Measurements from ENCODE around the gene ULBP2. TPM values are rescaled to one million over a fixed set of nuclear protein-coding genes. Genes with fewer than 3 reads are reported as not detected.

ULBP2 gene
- total RNA-seq, 3 donors from 2014 or later (not counting 1 experiment from before 2014, with no cell fraction given), result 0.98 to 2.4 (median 2.4) TPM

DNA sequence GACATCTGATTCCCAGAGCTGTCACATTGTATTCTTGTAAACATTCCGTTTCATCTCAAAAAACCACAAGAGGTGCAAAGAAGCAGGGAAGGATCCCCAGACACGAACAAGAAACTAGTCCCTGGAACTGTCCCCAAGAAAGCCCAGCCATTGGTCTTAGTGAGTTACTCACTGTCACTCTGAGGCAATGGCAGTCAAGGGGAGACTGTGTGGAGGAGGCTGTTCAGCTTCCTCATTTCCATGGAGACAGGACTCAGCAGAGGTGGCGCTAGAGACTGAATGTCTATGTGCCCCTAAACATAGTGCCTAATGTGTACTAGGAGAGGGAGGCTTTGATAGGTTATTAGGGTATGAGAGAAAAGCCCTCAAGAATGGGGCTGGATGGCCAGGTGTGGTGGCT is 33.0 kb downstream of the ULBP2 start:
- Histone ChIP-seq H3K36me3 (ENCODE audit: control insufficient read depth, insufficient read depth, low read length) (no peaks in the 10 kb centered on the region), H3K27ac (ENCODE audit: low read length) (no peak overlapping the region), H3K27me3 (ENCODE audit: control insufficient read depth, insufficient read depth, low read length) (peaks cover 7% of the 10 kb centered on the region), H3K9me3 (ENCODE audit: control insufficient read depth, insufficient read depth, low read length) (no peaks in the 10 kb centered on the region), H3K4me3 (ENCODE audit: low read length) (no peak overlapping the region), H3K4me1 (ENCODE audit: control insufficient read depth, insufficient read depth, low read length) (no peaks in the 10 kb centered on the region)
- Mint-ChIP-seq H3K4me1 (no peaks in the 10 kb centered on the region), H3K27me3 (ENCODE audit: low read depth in 2 of 2) (peaks cover 74 to 76% of the 10 kb centered on the region in 2 donors), H3K9me3 (no peaks in the 10 kb centered on the region), H3K27ac (no peak overlapping the region), H3K4me3 (no peak overlapping the region), H3K36me3 (no peaks in the 10 kb centered on the region)
- DNase-seq (no peak), ATAC-seq (peak in 1 of 3 donors; percentile 24)
- TF ChIP-seq, protein P1, sequence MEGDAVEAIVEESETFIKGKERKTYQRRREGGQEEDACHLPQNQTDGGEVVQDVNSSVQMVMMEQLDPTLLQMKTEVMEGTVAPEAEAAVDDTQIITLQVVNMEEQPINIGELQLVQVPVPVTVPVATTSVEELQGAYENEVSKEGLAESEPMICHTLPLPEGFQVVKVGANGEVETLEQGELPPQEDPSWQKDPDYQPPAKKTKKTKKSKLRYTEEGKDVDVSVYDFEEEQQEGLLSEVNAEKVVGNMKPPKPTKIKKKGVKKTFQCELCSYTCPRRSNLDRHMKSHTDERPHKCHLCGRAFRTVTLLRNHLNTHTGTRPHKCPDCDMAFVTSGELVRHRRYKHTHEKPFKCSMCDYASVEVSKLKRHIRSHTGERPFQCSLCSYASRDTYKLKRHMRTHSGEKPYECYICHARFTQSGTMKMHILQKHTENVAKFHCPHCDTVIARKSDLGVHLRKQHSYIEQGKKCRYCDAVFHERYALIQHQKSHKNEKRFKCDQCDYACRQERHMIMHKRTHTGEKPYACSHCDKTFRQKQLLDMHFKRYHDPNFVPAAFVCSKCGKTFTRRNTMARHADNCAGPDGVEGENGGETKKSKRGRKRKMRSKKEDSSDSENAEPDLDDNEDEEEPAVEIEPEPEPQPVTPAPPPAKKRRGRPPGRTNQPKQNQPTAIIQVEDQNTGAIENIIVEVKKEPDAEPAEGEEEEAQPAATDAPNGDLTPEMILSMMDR (IDR thresholded peaks at IDR 0.05), result no peak
- intact Hi-C loops (cut with micrococcal nuclease), result no loop called here
- 38% methylated on average over 3 of the region's 3 CpGs for WGBS (ENCODE audit: insufficient coverage)

DNA sequence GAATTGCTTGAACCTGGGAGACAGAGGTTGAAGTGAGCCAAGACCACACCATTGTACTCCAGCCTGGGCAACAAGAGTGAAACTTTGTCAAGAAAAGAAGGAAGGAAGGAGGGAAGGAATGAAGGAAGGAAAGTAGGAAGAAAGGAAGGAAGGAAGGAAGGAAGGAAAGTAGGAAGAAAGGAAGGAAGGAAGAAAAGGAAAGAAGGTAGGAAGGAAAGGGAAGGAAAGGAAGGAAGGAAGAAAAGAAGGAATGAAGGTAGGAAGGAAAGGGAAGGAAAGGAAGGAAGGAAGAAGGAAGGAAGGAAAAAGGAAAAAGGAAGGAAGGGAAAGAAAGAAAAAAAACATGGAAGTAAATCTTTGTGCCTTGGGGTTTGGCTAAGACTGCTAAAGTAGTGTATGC is 33.6 kb downstream of the ULBP2 start:
- intact Hi-C loops (cut with micrococcal nuclease), result no loop called here
- H3K4me1 ChIP-seq (ENCODE audit: control insufficient read depth, insufficient read depth, low read length), result no peaks in the 10 kb centered on the region
- no peaks in the 10 kb centered on the region for H3K36me3 ChIP-seq (ENCODE audit: control insufficient read depth, insufficient read depth, low read length)
- peaks cover 71 to 73% of the 10 kb centered on the region in 2 donors for H3K27me3 Mint-ChIP-seq (ENCODE audit: low read depth in 2 of 2)
- H3K9me3 Mint-ChIP-seq, result no peaks in the 10 kb centered on the region
- H3K4me3 ChIP-seq (ENCODE audit: low read length), result no peak overlapping the region
- peaks cover 7% of the 10 kb centered on the region for H3K27me3 ChIP-seq (ENCODE audit: control insufficient read depth, insufficient read depth, low read length)
- H3K4me3 Mint-ChIP-seq, result no peak overlapping the region
- no peaks in the 10 kb centered on the region for H3K9me3 ChIP-seq (ENCODE audit: control insufficient read depth, insufficient read depth, low read length)
- TF ChIP-seq, protein P1 (IDR thresholded peaks at IDR 0.05), result no peak
- H3K4me1 Mint-ChIP-seq, result no peaks in the 10 kb centered on the region
- no peak for ATAC-seq
- DNase-seq, result no peak
- no peak overlapping the region for H3K27ac Mint-ChIP-seq
- H3K36me3 Mint-ChIP-seq, result no peaks in the 10 kb centered on the region
- H3K27ac ChIP-seq (ENCODE audit: low read length), result no peak overlapping the region

DNA sequence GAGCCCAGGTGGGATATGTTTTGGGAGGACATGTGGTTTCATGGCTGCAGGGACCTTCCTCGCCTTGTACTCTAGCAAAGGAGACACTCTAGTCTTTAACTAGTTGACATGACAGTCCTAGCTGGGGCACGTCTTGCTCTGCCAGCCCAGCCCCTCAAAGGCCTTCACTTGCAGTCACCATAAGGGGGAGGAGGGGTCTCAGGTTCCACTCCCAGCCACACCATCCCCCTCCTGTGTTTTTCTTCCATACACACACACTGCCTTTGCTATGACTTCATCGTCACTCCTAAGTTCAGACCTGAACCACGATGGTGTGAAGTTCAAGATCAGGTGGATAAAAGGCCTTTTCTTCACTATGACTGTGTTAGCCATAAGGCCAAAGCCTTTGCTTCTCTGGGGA is 35.4 kb downstream of the ULBP2 start:
- intact Hi-C loops (cut with micrococcal nuclease), result no loop called here
- Histone ChIP-seq H3K27me3 (ENCODE audit: control insufficient read depth, insufficient read depth, low read length) (peaks cover 7% of the 10 kb centered on the region), H3K36me3 (ENCODE audit: control insufficient read depth, insufficient read depth, low read length) (no peaks in the 10 kb centered on the region), H3K4me1 (ENCODE audit: control insufficient read depth, insufficient read depth, low read length) (no peaks in the 10 kb centered on the region), H3K4me3 (ENCODE audit: low read length) (no peak overlapping the region), H3K9me3 (ENCODE audit: control insufficient read depth, insufficient read depth, low read length) (no peaks in the 10 kb centered on the region), H3K27ac (ENCODE audit: low read length) (no peak overlapping the region)
- Mint-ChIP-seq H3K27me3 (ENCODE audit: low read depth in 2 of 2) (peaks cover 76 to 85% of the 10 kb centered on the region in 2 donors), H3K36me3 (no peaks in the 10 kb centered on the region), H3K4me1 (peaks cover 0 to 5% of the 10 kb centered on the region in 2 donors), H3K27ac (no peak overlapping the region), H3K4me3 (no peak overlapping the region), H3K9me3 (no peaks in the 10 kb centered on the region)
- ATAC-seq (no peak), DNase-seq (no peak)
- TF ChIP-seq, protein P1 (IDR thresholded peaks at IDR 0.05), result no peak
- 79% methylated on average over 4 of the region's 4 CpGs for WGBS (ENCODE audit: insufficient coverage)

DNA sequence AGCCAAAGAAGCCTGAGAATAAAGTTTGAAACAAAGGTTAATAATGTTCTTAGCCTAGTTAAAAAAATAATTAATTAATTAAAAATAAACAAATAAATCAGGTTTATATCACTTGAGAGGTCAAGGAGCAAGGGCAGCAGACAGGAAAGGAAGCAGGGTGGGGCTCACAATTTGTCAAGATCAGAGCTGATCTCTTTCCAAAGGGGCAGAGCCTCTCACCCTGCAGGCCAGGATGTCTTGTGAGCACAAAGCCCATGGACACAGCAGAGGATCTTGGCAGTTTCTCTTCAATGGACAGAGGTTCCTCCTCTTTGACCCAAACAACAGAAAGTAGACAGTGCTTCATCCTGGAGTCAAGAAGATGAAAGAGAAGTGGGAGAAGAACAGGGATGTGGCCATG is 36.8 kb downstream of the ULBP2 start:
- peaks cover 0 to 5% of the 10 kb centered on the region in 2 donors for H3K4me1 Mint-ChIP-seq
- H3K4me1 ChIP-seq (ENCODE audit: control insufficient read depth, insufficient read depth, low read length), result no peaks in the 10 kb centered on the region

More for the DNA sequence above, 36.8 kb downstream of the ULBP2 start:
- Histone ChIP-seq H3K36me3 (ENCODE audit: control insufficient read depth, insufficient read depth, low read length) (no peaks in the 10 kb centered on the region), H3K27me3 (ENCODE audit: control insufficient read depth, insufficient read depth, low read length) (peaks cover 12% of the 10 kb centered on the region), H3K4me3 (ENCODE audit: low read length) (no peak overlapping the region), H3K9me3 (ENCODE audit: control insufficient read depth, insufficient read depth, low read length) (no peaks in the 10 kb centered on the region), H3K27ac (ENCODE audit: low read length) (no peak overlapping the region)
- H3K36me3 Mint-ChIP-seq, result no peaks in the 10 kb centered on the region
- DNase-seq (no peak), ATAC-seq (no peak)
- intact Hi-C loops (cut with micrococcal nuclease), result no loop called here
- TF ChIP-seq, protein P1 (IDR thresholded peaks at IDR 0.05), result no peak
- no peaks in the 10 kb centered on the region for H3K9me3 Mint-ChIP-seq
- peaks cover 79 to 86% of the 10 kb centered on the region in 2 donors for H3K27me3 Mint-ChIP-seq (ENCODE audit: low read depth in 2 of 2)
- H3K27ac Mint-ChIP-seq, result no peak overlapping the region
- no peak overlapping the region for H3K4me3 Mint-ChIP-seq
